ENCODE results near the gene GCAT.

DNA sequence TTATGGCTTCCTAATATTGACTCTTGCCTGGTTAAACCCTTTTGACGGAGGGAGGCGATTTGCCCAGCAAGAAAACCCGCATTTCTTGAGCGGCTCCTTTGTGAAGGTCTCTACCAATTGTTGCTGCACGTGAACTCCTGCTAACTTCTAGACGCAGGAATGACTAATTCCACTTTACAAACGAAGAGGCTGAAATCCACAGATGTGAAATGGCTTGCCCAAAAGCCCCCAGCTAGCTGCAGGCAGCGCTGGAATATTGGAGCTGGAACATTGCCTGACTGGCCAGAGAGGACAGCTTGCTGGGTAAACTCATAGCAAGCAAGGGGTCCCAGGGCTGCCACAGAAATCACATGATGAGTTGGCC lies 542 bp downstream of the GCAT start:
- TF ChIP-seq, protein P1, sequence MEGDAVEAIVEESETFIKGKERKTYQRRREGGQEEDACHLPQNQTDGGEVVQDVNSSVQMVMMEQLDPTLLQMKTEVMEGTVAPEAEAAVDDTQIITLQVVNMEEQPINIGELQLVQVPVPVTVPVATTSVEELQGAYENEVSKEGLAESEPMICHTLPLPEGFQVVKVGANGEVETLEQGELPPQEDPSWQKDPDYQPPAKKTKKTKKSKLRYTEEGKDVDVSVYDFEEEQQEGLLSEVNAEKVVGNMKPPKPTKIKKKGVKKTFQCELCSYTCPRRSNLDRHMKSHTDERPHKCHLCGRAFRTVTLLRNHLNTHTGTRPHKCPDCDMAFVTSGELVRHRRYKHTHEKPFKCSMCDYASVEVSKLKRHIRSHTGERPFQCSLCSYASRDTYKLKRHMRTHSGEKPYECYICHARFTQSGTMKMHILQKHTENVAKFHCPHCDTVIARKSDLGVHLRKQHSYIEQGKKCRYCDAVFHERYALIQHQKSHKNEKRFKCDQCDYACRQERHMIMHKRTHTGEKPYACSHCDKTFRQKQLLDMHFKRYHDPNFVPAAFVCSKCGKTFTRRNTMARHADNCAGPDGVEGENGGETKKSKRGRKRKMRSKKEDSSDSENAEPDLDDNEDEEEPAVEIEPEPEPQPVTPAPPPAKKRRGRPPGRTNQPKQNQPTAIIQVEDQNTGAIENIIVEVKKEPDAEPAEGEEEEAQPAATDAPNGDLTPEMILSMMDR (IDR thresholded peaks at IDR 0.05), result no peak
- TF ChIP-seq POLR2A (IDR thresholded peaks at IDR 0.05), result no peak

All from testis (tissue), 2 donors.